ENCODE measurements around the gene ZBTB5. TPM values are rescaled to one million over a fixed set of nuclear protein-coding genes. Genes with fewer than 3 reads are reported as not detected.
A peak's percentile ranks its signal among the peaks of the same experiment; 100 is the strongest.

ZBTB5 gene
- total and polyA plus RNA-seq, 2 of the 4 experiments (the other 2 are of a cell fraction), result 6.3 to 9.1 TPM

GRCh38 chr9:37423508-37423907 lies 41.7 kb downstream of the ZBTB5 start:
- Histone ChIP-seq H2BK20ac (ENCODE audit: low read depth, low read length) (no peak overlapping the region), H2BK15ac (ENCODE audit: low read depth, low read length) (no peak overlapping the region), H3K18ac (ENCODE audit: low read depth, low read length) (no peak overlapping the region), H2BK5ac (ENCODE audit: low read depth, low read length, poor library complexity, severe bottlenecking) (no peak overlapping the region), H3K9me1 (ENCODE audit: insufficient read depth, low read length) (peaks cover 16% of the 10 kb centered on the region), H2BK120ac (ENCODE audit: low read depth, low read length) (no peak overlapping the region), H3K4me3 (ENCODE audit: insufficient read depth, low read depth, low read length) (peak overlapping the region; percentile 95), H3K9me3 (ENCODE audit: control insufficient read depth, insufficient read depth, low read length) (no peaks in the 10 kb centered on the region), H3K27ac (ENCODE audit: insufficient read depth, low read length) (no peak overlapping the region), H3K36me3 (ENCODE audit: control insufficient read depth, insufficient read depth, low read length) (peaks cover 22% of the 10 kb centered on the region), H3K4me2 (ENCODE audit: low read depth, low read length) (peak overlapping the region; percentile 83), H4K5ac (ENCODE audit: low read depth, low read length) (no peak overlapping the region), H2AK9ac (replicated peaks; ENCODE audit: low read depth, low read length, poor library complexity) (peak overlapping the region; percentile 32), H2AK5ac (ENCODE audit: low read depth, low read length) (0 out of 2 replicates have a peak overlapping the region, but pooled peaks have one; percentile 17), H3K23ac (ENCODE audit: low read depth, low read length) (peak overlapping the region; percentile 75), H4K20me1 (ENCODE audit: insufficient read depth, low read length) (peaks cover 28% of the 10 kb centered on the region), H3K56ac (ENCODE audit: extremely low read depth, insufficient read depth, low read length) (0 out of 2 replicates have a peak overlapping the region, but pooled peaks have one; percentile 3), H3K27me3 (ENCODE audit: control insufficient read depth, insufficient read depth, low read length) (no peaks in the 10 kb centered on the region), H3K14ac (replicated peaks; ENCODE audit: low read depth, low read length) (0 out of 2 replicates have a peak overlapping the region, but pooled peaks have one; percentile 50), H4K8ac (ENCODE audit: low read depth in 2 of 2, low read length in 2 of 2) (peak overlapping the region in 1 of 2 experiments; percentile 93; a peak in 1 of 4 replicates), H3K79me1 (ENCODE audit: low read depth in 1 of 2, low read length in 2 of 2) (peaks cover 16 to 47% of the 10 kb centered on the region in 2 experiments), H3K9ac (ENCODE audit: low read depth, low read length) (peak overlapping the region; percentile 99), H3K4me1 (ENCODE audit: control insufficient read depth, insufficient read depth, low read length) (peaks cover 9% of the 10 kb centered on the region), H3K4ac (ENCODE audit: low read depth, low read length) (no peak overlapping the region), H2AFZ (replicated peaks; ENCODE audit: low read length, poor library complexity) (no peak overlapping the region), H4K91ac (ENCODE audit: insufficient read depth, low read depth, low read length) (no peak overlapping the region)
- ChIA-PET POLR2A (ENCODE audit: unreplicated experiment) (no interaction called here), CTCF (interaction anchor here (1.8 kb wide), 1 partner anchor 9 kb away, joined by 5 read pairs; no protein-coding TSS in a partner anchor)
- no TSS peak for BruUV-seq (replicated peaks)
- dilution Hi-C loops (cut with HindIII; ENCODE audit: low sequenced_read_pairs, unreplicated experiment), result no loop called here
- TF ChIP-seq CTCF (conservative IDR thresholded peaks at IDR 0.05; ENCODE audit: low read depth, low read length), result no peak
- no peak for TF ChIP-seq NFE2L2 (IDR thresholded peaks at IDR 0.05; ENCODE audit: low read depth, low read length)
- no peak for TF ChIP-seq FOS (IDR thresholded peaks at IDR 0.05; ENCODE audit: low read depth, low read length)
- no peak for TF ChIP-seq MAFK (IDR thresholded peaks at IDR 0.05; ENCODE audit: low read depth, low read length)
- no peak for TF ChIP-seq POLR2A (IDR thresholded peaks at IDR 0.05; ENCODE audit: low read depth, low read length)
- no peak for TF ChIP-seq BHLHE40 (IDR thresholded peaks at IDR 0.05; ENCODE audit: low read depth, low read length)
- no peak for TF ChIP-seq CEBPB (IDR thresholded peaks at IDR 0.05; ENCODE audit: low read depth, low read length)
- no peak for TF ChIP-seq ELK1 (IDR thresholded peaks at IDR 0.05; ENCODE audit: borderline replicate concordance, low read depth, low read length)
- TF ChIP-seq RAD21 (IDR thresholded peaks at IDR 0.05; ENCODE audit: low read length), result no peak
- TF ChIP-seq MAZ (IDR thresholded peaks at IDR 0.05; ENCODE audit: borderline replicate concordance, low read depth, low read length), result no peak
- TF ChIP-seq RCOR1 (IDR thresholded peaks at IDR 0.05; ENCODE audit: insufficient replicate concordance, low read length), result no peak
- TF ChIP-seq CHD1 (IDR thresholded peaks at IDR 0.05; ENCODE audit: low read depth, low read length), result no peak
- no peak for TF ChIP-seq USF2 (IDR thresholded peaks at IDR 0.05; ENCODE audit: low read depth, low read length)
- TF ChIP-seq MXI1 (IDR thresholded peaks at IDR 0.05; ENCODE audit: borderline replicate concordance, low read depth, low read length), result no peak
- TF ChIP-seq RFX5 (IDR thresholded peaks at IDR 0.05; ENCODE audit: low read depth, low read length), result no peak
- in situ Hi-C loops (cut with MboI; ENCODE audit: low sequenced_read_pairs), result no loop called here
- DNase-seq (no peak), ATAC-seq (ENCODE audit: low read depth) (no peak)
- no CpG with 5 or more reads among the region's 2 CpGs for WGBS, 2 experiments (ENCODE audit: extremely low coverage in 2 of 2, insufficient read length in 1 of 2)
- intact Hi-C loops (cut with micrococcal nuclease), result no loop called here

All from IMR-90 (cell line).